BE2C (cell line): ENCODE results near the gene MFF. TPM values are rescaled to one million over a fixed set of nuclear protein-coding genes. Genes with fewer than 3 reads are reported as not detected.

Experiments
- DNase-seq: peaks from one replicate; pipeline ENCODE4 v3.0.0-alpha.2; 2020
- H3K27me3 ChIP-seq: fragments of 250-450 bp; sonication (Bioruptor Pico); 2 replicates; pipeline ENCODE4 v1.5.1; 2020; ENCODE audit warnings: mild to moderate bottlenecking
- H3K36me3 ChIP-seq: fragments of 250-450 bp; sonication (Bioruptor Pico); 2 replicates; pipeline ENCODE4 v1.5.1; 2020; ENCODE audit warnings: mild to moderate bottlenecking
- H3K4me1 ChIP-seq: fragments of 250-450 bp; sonication (Bioruptor Pico); 2 replicates; pipeline ENCODE4 v1.5.1; 2020
- H3K4me3 ChIP-seq: 2 replicates; pipeline ENCODE4 v1.5.1; 2011; ENCODE audit warnings: low read depth, low read length
- H3K9me3 ChIP-seq: fragments of 250-450 bp; sonication (Bioruptor Pico); 2 replicates; pipeline ENCODE4 v1.5.1; 2020
- CTCF ChIP-seq: IDR thresholded peaks from 2 replicates; pipeline ENCODE4 v1.5.1; 2012; ENCODE audit warnings: mild to moderate bottlenecking, low read depth, low read length
- polyA plus RNA-seq: library from polyadenylated mRNA; unstranded; fragments of >200 nt; gene quantifications from one replicate; pipeline ENCODE4 v1.2.1, GENCODE V29; 2012; ENCODE audit warnings: low read depth, missing spikeins; ENCODE audit not compliant: insufficient read length, insufficient read depth

The MFF gene
- polyA plus RNA-seq = 61.3 TPM

- Histone ChIP-seq H3K9me3 (no peaks in the 10 kb centered on the region), H3K36me3 (no peaks in the 10 kb centered on the region), H3K27me3 (no peaks in the 10 kb centered on the region), H3K4me1 (no peaks in the 10 kb centered on the region; the same call in 1 of the 2 replicates), H3K4me3 (peak within 1 kb of the TSS; percentile 99)
- DNase-seq = peak; percentile 93
- TF ChIP-seq CTCF = peak; percentile 4; the same call in 1 of the 2 replicates
Observed at GRCh38 chr2:227324995-227325838, at the start of gene MFF. Gene MFF (plus strand): TSS chr2:227325251. CDS start chr2:227330666, 5,415 bp downstream.

GRCh38 chr2:227280895-227281294, 44.2 kb upstream of the MFF start:
- no peaks in the 10 kb centered on the region; the same call in 1 of the 2 replicates for H3K27me3 ChIP-seq
- H3K4me1 ChIP-seq = no peaks in the 10 kb centered on the region
- no peak for TF ChIP-seq CTCF
- no peak overlapping the region for H3K4me3 ChIP-seq
- no peaks in the 10 kb centered on the region for H3K36me3 ChIP-seq
- no peaks in the 10 kb centered on the region for H3K9me3 ChIP-seq
- no peak for DNase-seq

- no peaks in the 10 kb centered on the region; the same call in 1 of the 2 replicates for H3K27me3 ChIP-seq
Observed at GRCh38 chr2:227285741-227286236, 39.3 kb upstream of the MFF start.

GRCh38 chr2:227287771-227288170, 37.3 kb upstream of the MFF start:
- Histone ChIP-seq H3K4me3 (no peak overlapping the region), H3K36me3 (no peaks in the 10 kb centered on the region), H3K27me3 (no peaks in the 10 kb centered on the region; the same call in 1 of the 2 replicates), H3K4me1 (no peaks in the 10 kb centered on the region), H3K9me3 (no peaks in the 10 kb centered on the region)
- DNase-seq = no peak
- no peak for TF ChIP-seq CTCF

More at GRCh38 chr2:227285741-227286236, 39.3 kb upstream of the MFF start:
- no peaks in the 10 kb centered on the region for H3K36me3 ChIP-seq
- no peaks in the 10 kb centered on the region for H3K9me3 ChIP-seq
- no peaks in the 10 kb centered on the region for H3K4me1 ChIP-seq
- DNase-seq = no peak
- no peak for TF ChIP-seq CTCF
- no peak overlapping the region for H3K4me3 ChIP-seq

GRCh38 chr2:227292314-227292713, 32.7 kb upstream of the MFF start:
- Histone ChIP-seq H3K4me1 (no peaks in the 10 kb centered on the region), H3K4me3 (no peak overlapping the region), H3K36me3 (no peaks in the 10 kb centered on the region), H3K27me3 (0 out of 2 replicates have a peak, but pooled peaks cover 3% of the 10 kb centered on the region), H3K9me3 (no peaks in the 10 kb centered on the region)
- no peak for TF ChIP-seq CTCF
- DNase-seq = no peak

- H3K27me3 ChIP-seq = 0 out of 2 replicates have a peak, but pooled peaks cover 3% of the 10 kb centered on the region
- H3K9me3 ChIP-seq = no peaks in the 10 kb centered on the region
- H3K4me3 ChIP-seq = no peak overlapping the region
- no peaks in the 10 kb centered on the region for H3K4me1 ChIP-seq
- no peaks in the 10 kb centered on the region for H3K36me3 ChIP-seq
- no peak for TF ChIP-seq CTCF
- no peak for DNase-seq
Observed at GRCh38 chr2:227293531-227293930, 31.5 kb upstream of the MFF start.
